Stimulated activated naive CD8-positive, alpha-beta T cell treated with anti-CD3 and anti-CD28 coated beads, Interleukin-15, Interleukin-2, amounts not matched to agents 100 ng/mL and 50 ng/mL, for 24 hours (primary cell): Measurements from ENCODE around the gene HDHD2.

Experiments used
- H3K27ac Mint-ChIP-seq: one replicate; pipeline ENCODE4 v1.8.0; 2021; ENCODE audit warnings: mild to moderate bottlenecking, mixed read lengths
- H3K27me3 Mint-ChIP-seq: one replicate; pipeline ENCODE4 v1.8.0; 2021; ENCODE audit warnings: mixed read lengths
- H3K36me3 Mint-ChIP-seq: one replicate; pipeline ENCODE4 v1.8.0; 2021; ENCODE audit warnings: low read depth, mixed read lengths
- H3K4me1 Mint-ChIP-seq: one replicate; pipeline ENCODE4 v1.8.0; 2021; ENCODE audit warnings: low read depth, mixed read lengths
- H3K4me3 Mint-ChIP-seq: one replicate; pipeline ENCODE4 v1.8.0; 2021; ENCODE audit warnings: mild to moderate bottlenecking, mixed read lengths
- H3K9me3 Mint-ChIP-seq: one replicate; pipeline ENCODE4 v1.8.0; 2021; ENCODE audit warnings: mixed read lengths

Gene HDHD2

GRCh38 chr18:47113796-47114540, 36.3 kb downstream of the HDHD2 start:
- H3K4me3 Mint-ChIP-seq, result no peak overlapping the region
- H3K36me3 Mint-ChIP-seq, result peaks cover 58% of the 10 kb centered on the region
- no peaks in the 10 kb centered on the region for H3K4me1 Mint-ChIP-seq
- H3K9me3 Mint-ChIP-seq, result no peaks in the 10 kb centered on the region
- H3K27ac Mint-ChIP-seq, result no peak overlapping the region
- no peaks in the 10 kb centered on the region for H3K27me3 Mint-ChIP-seq

GRCh38 chr18:47110492-47111274, 39.6 kb downstream of the HDHD2 start:
- Mint-ChIP-seq H3K4me1 (no peaks in the 10 kb centered on the region), H3K4me3 (no peak overlapping the region), H3K36me3 (peaks cover 65% of the 10 kb centered on the region), H3K9me3 (no peaks in the 10 kb centered on the region), H3K27ac (no peak overlapping the region), H3K27me3 (no peaks in the 10 kb centered on the region)

- H3K4me1 Mint-ChIP-seq, result no peaks in the 10 kb centered on the region
- no peak overlapping the region for H3K4me3 Mint-ChIP-seq
- H3K9me3 Mint-ChIP-seq, result no peaks in the 10 kb centered on the region
- no peaks in the 10 kb centered on the region for H3K27me3 Mint-ChIP-seq
- no peak overlapping the region for H3K27ac Mint-ChIP-seq
- H3K36me3 Mint-ChIP-seq, result peaks cover 59% of the 10 kb centered on the region
Observed at GRCh38 chr18:47109720-47110119, 40.6 kb downstream of the HDHD2 start.

GRCh38 chr18:47108998-47109405, 41.3 kb downstream of the HDHD2 start:
- peaks cover 57% of the 10 kb centered on the region for H3K36me3 Mint-ChIP-seq
- no peak overlapping the region for H3K27ac Mint-ChIP-seq
- no peaks in the 10 kb centered on the region for H3K9me3 Mint-ChIP-seq
- H3K4me3 Mint-ChIP-seq, result no peak overlapping the region
- no peaks in the 10 kb centered on the region for H3K4me1 Mint-ChIP-seq
- no peaks in the 10 kb centered on the region for H3K27me3 Mint-ChIP-seq

- Mint-ChIP-seq H3K36me3 (peaks cover 54% of the 10 kb centered on the region), H3K4me3 (no peak overlapping the region), H3K27me3 (no peaks in the 10 kb centered on the region), H3K9me3 (no peaks in the 10 kb centered on the region), H3K4me1 (no peaks in the 10 kb centered on the region), H3K27ac (no peak overlapping the region)
Observed at GRCh38 chr18:47108373-47108772, 41.9 kb downstream of the HDHD2 start.

GRCh38 chr18:47100212-47100831, 50.0 kb downstream of the HDHD2 start:
- Mint-ChIP-seq H3K27me3 (no peaks in the 10 kb centered on the region), H3K9me3 (no peaks in the 10 kb centered on the region), H3K27ac (no peak overlapping the region), H3K4me1 (no peaks in the 10 kb centered on the region), H3K36me3 (peaks cover 10% of the 10 kb centered on the region), H3K4me3 (no peak overlapping the region)

GRCh38 chr18:47095810-47096209, 54.5 kb downstream of the HDHD2 start:
- Mint-ChIP-seq H3K27ac (no peak overlapping the region), H3K9me3 (no peaks in the 10 kb centered on the region), H3K4me3 (no peak overlapping the region), H3K4me1 (no peaks in the 10 kb centered on the region), H3K27me3 (no peaks in the 10 kb centered on the region), H3K36me3 (peaks cover 12% of the 10 kb centered on the region)

- Mint-ChIP-seq H3K27me3 (no peaks in the 10 kb centered on the region), H3K4me3 (no peak overlapping the region), H3K4me1 (no peaks in the 10 kb centered on the region), H3K27ac (no peak overlapping the region), H3K36me3 (peaks cover 5% of the 10 kb centered on the region), H3K9me3 (no peaks in the 10 kb centered on the region)
Observed at GRCh38 chr18:47087676-47088075, 62.6 kb downstream of the HDHD2 start.

- Mint-ChIP-seq H3K36me3 (peaks cover 7% of the 10 kb centered on the region), H3K4me3 (no peak overlapping the region), H3K27me3 (no peaks in the 10 kb centered on the region), H3K4me1 (no peaks in the 10 kb centered on the region), H3K27ac (no peak overlapping the region), H3K9me3 (no peaks in the 10 kb centered on the region)
Observed at GRCh38 chr18:47081578-47081977, 68.7 kb downstream of the HDHD2 start.

- Mint-ChIP-seq H3K36me3 (peaks cover 4% of the 10 kb centered on the region), H3K4me1 (no peaks in the 10 kb centered on the region), H3K27me3 (no peaks in the 10 kb centered on the region), H3K9me3 (no peaks in the 10 kb centered on the region), H3K4me3 (no peak overlapping the region), H3K27ac (no peak overlapping the region)
Observed at GRCh38 chr18:47080872-47081271, 69.4 kb downstream of the HDHD2 start.

GRCh38 chr18:47077111-47077510, 73.2 kb downstream of the HDHD2 start:
- Mint-ChIP-seq H3K27me3 (no peaks in the 10 kb centered on the region), H3K4me3 (no peak overlapping the region), H3K4me1 (no peaks in the 10 kb centered on the region), H3K9me3 (no peaks in the 10 kb centered on the region), H3K27ac (no peak overlapping the region), H3K36me3 (peaks cover 4% of the 10 kb centered on the region)

GRCh38 chr18:47075098-47075883, 75.0 kb downstream of the HDHD2 start:
- H3K4me1 Mint-ChIP-seq, result no peaks in the 10 kb centered on the region
- no peaks in the 10 kb centered on the region for H3K27me3 Mint-ChIP-seq
- H3K4me3 Mint-ChIP-seq, result no peak overlapping the region
- peaks cover 4% of the 10 kb centered on the region for H3K36me3 Mint-ChIP-seq
- H3K9me3 Mint-ChIP-seq, result no peaks in the 10 kb centered on the region
- H3K27ac Mint-ChIP-seq, result no peak overlapping the region

- no peaks in the 10 kb centered on the region for H3K4me1 Mint-ChIP-seq
- H3K27me3 Mint-ChIP-seq, result no peaks in the 10 kb centered on the region
- H3K4me3 Mint-ChIP-seq, result no peak overlapping the region
- no peaks in the 10 kb centered on the region for H3K36me3 Mint-ChIP-seq
- H3K9me3 Mint-ChIP-seq, result no peaks in the 10 kb centered on the region
- no peak overlapping the region for H3K27ac Mint-ChIP-seq
Observed at GRCh38 chr18:47067648-47068047, 82.7 kb downstream of the HDHD2 start.

- Mint-ChIP-seq H3K36me3 (no peaks in the 10 kb centered on the region), H3K27ac (no peak overlapping the region), H3K4me3 (no peak overlapping the region), H3K9me3 (no peaks in the 10 kb centered on the region), H3K4me1 (no peaks in the 10 kb centered on the region), H3K27me3 (no peaks in the 10 kb centered on the region)
Observed at GRCh38 chr18:47063096-47063495, 87.2 kb downstream of the HDHD2 start.

GRCh38 chr18:47062471-47062870, 87.8 kb downstream of the HDHD2 start:
- no peaks in the 10 kb centered on the region for H3K4me1 Mint-ChIP-seq

More at GRCh38 chr18:47062471-47062870, 87.8 kb downstream of the HDHD2 start:
- H3K4me3 Mint-ChIP-seq, result no peak overlapping the region
- no peaks in the 10 kb centered on the region for H3K9me3 Mint-ChIP-seq
- H3K27ac Mint-ChIP-seq, result no peak overlapping the region
- H3K27me3 Mint-ChIP-seq, result no peaks in the 10 kb centered on the region
- H3K36me3 Mint-ChIP-seq, result no peaks in the 10 kb centered on the region
